Right lung (tissue), 10 donors: ENCODE measurements around the gene DGKD. TPM values are rescaled to one million over a fixed set of nuclear protein-coding genes. Genes with fewer than 3 reads are reported as not detected.
"Not testable (repeated sequence)": the region's sequence is repeated elsewhere in the genome, so short reads cannot be mapped to it uniquely, and the experiment has no call there.

Experiments
- DNase-seq, 2 donors: peaks; one replicate each; pipeline ENCODE4 v3.0.0-alpha.2; 2013
- long read RNA-seq, 8 donors: transcript quantifications; one replicate each; lab custom pipeline, GENCODE V29; 2026
- polyA plus RNA-seq, 5 donors: library from polyadenylated mRNA; unstranded; fragments of 120-200 nt; gene quantifications; one replicate each; pipeline versions ENCODE4 v1.2.1 to v1.2.3, GENCODE V29; 2013; ENCODE audit warnings: inconsistent platforms in 1 of 5, low replicate concordance in 1 of 5; ENCODE audit not compliant: insufficient read length in 5 of 5, insufficient read depth in 1 of 5

DGKD gene
- polyA plus RNA-seq, result 10 to 100 TPM; 23.5 to 32.5 (median 29.2) TPM
- long read RNA-seq, donor 1, result 0 reads
- long read RNA-seq, donor 2, partial matches to known transcripts, result 0 of 1 reads
- long read RNA-seq, donor 2, other reads (novel, unspliced or antisense), result 0 of 1 reads
- long read RNA-seq, donor 3, partial matches to known transcripts, result 6 of 6 reads
- long read RNA-seq, donor 3, other reads (novel, unspliced or antisense), result 0 of 6 reads
- long read RNA-seq, donor 4, result 0 reads
- long read RNA-seq, donor 5, full-length matches to known transcripts, result 3 of 3 reads
- long read RNA-seq, donor 5, partial matches to known transcripts, result 0 of 3 reads
- long read RNA-seq, donor 5, other reads (novel, unspliced or antisense), result 0 of 3 reads
- long read RNA-seq, donor 6, result 0 reads
- long read RNA-seq, donor 7, full-length matches to known transcripts, result 3 of 3 reads
- long read RNA-seq, donor 7, partial matches to known transcripts, result 0 of 3 reads
- long read RNA-seq, donor 7, other reads (novel, unspliced or antisense), result 0 of 3 reads
- long read RNA-seq, donor 8, result 0 reads

- DNase-seq, result peak; percentile 48 to 62
Measured at GRCh38 chr2:233353769-233354499, at the start of gene DGKD. Gene DGKD, plus strand, starts transcription at chr2:233354494. Its CDS starts 25 bp downstream, at chr2:233354519.

- no peak for DNase-seq
Measured at GRCh38 chr2:233307565-233307964, 46.7 kb upstream of the DGKD start, which contains the start of gene SAG. Gene SAG, plus strand, starts transcription at chr2:233307816. Its CDS starts 1,374 bp downstream, at chr2:233309190.

GRCh38 chr2:233311241-233311926, 42.9 kb upstream of the DGKD start:
- DNase-seq, result no peak

GRCh38 chr2:233312874-233313273, 41.4 kb upstream of the DGKD start:
- no peak for DNase-seq

GRCh38 chr2:233314180-233314925, 39.9 kb upstream of the DGKD start:
- no peak for DNase-seq

GRCh38 chr2:233317196-233317943, 36.9 kb upstream of the DGKD start:
- no peak for DNase-seq

GRCh38 chr2:233319256-233319655, 35.0 kb upstream of the DGKD start:
- DNase-seq, result no peak

GRCh38 chr2:233320470-233320869, 33.8 kb upstream of the DGKD start:
- no peak for DNase-seq

- DNase-seq, result no peak
Measured at GRCh38 chr2:233321166-233321565, 33.1 kb upstream of the DGKD start.

- no peak for DNase-seq
Measured at GRCh38 chr2:233323851-233324250, 30.4 kb upstream of the DGKD start.

- peak; percentile 47 to 60 for DNase-seq
Measured at GRCh38 chr2:233325256-233325655, 29.0 kb upstream of the DGKD start.

- DNase-seq, result no peak
Measured at GRCh38 chr2:233325814-233326213, 28.5 kb upstream of the DGKD start.

- DNase-seq, result no peak
Measured at GRCh38 chr2:233326500-233326899, 27.8 kb upstream of the DGKD start.

GRCh38 chr2:233328922-233329321, 25.4 kb upstream of the DGKD start:
- DNase-seq, result no peak

- no peak for DNase-seq
Measured at GRCh38 chr2:233329489-233330135, 24.7 kb upstream of the DGKD start.

GRCh38 chr2:233331536-233331935, 22.8 kb upstream of the DGKD start:
- DNase-seq, result no peak

GRCh38 chr2:233332125-233332524, 22.2 kb upstream of the DGKD start:
- DNase-seq, result no peak

- no peak for DNase-seq
Measured at GRCh38 chr2:233334915-233335314, 19.4 kb upstream of the DGKD start.

GRCh38 chr2:233336091-233336490, 18.2 kb upstream of the DGKD start:
- DNase-seq, result not testable (repeated sequence)

GRCh38 chr2:233336541-233336940, 17.8 kb upstream of the DGKD start:
- no peak for DNase-seq
